Caco-2 (cell line): ENCODE data around the gene MAFF. TPM values are rescaled to one million over a fixed set of nuclear protein-coding genes. Genes with fewer than 3 reads are reported as not detected.
A peak's percentile ranks its signal among the peaks of the same experiment; 100 is the strongest.

ENCODE experiments used
- BruUV-seq: library from RNA; stranded (reverse); fragments of 400-500 nt; replicated peaks from 2 replicates; lab custom pipeline; 2021; lab: Mats Ljungman, UMichigan
- CTCF ChIA-PET: fragments of 300-600 bp; sonication (Branson Sonifier 250); formaldehyde crosslinking; loops from one replicate; lab custom pipeline; 2022; ENCODE audit warnings: antibody characterized with exemption; lab: Charles Lee
- POLR2A ChIA-PET: fragments of 300-600 bp; sonication (Branson Sonifier 250); formaldehyde crosslinking; loops from one replicate; lab custom pipeline; 2022; ENCODE audit warnings: antibody characterized with exemption; lab: Charles Lee
- DNase-seq, 2 experiments: peaks; one replicate each; pipeline versions ENCODE4 v3.0.0 to v3.0.0-alpha.2; 2020 to 2022
- H3K27me3 ChIP-seq: replicated peaks from 2 replicates; pipeline ENCODE4 v1.6.0; 2011; ENCODE audit warnings: low read length; ENCODE audit not compliant: control insufficient read depth, insufficient read depth
- H3K36me3 ChIP-seq: 2 replicates; pipeline ENCODE4 v1.5.1; 2011; ENCODE audit warnings: low read length; ENCODE audit not compliant: control insufficient read depth, insufficient read depth
- H3K4me1 ChIP-seq: fragments of 250-450 bp; sonication (Bioruptor Pico); 2 replicates; pipeline ENCODE4 v1.5.1; 2020; ENCODE audit warnings: mild to moderate bottlenecking
- H3K4me3 ChIP-seq: 2 replicates; pipeline ENCODE4 v1.5.1; 2011; ENCODE audit warnings: low read depth, mild to moderate bottlenecking, control low read depth, low read length
- H3K9me3 ChIP-seq: fragments of 250-450 bp; sonication (Bioruptor Pico); 2 replicates; pipeline ENCODE4 v1.5.1; 2020; ENCODE audit warnings: mild to moderate bottlenecking, moderate library complexity
- H3K27ac Mint-ChIP-seq: one replicate; pipeline ENCODE4 v1.8.0; 2022; ENCODE audit warnings: mixed read lengths; ENCODE audit not compliant: unreplicated experiment
- H3K27me3 Mint-ChIP-seq: one replicate; pipeline ENCODE4 v1.8.0; 2022; ENCODE audit warnings: mixed read lengths; ENCODE audit not compliant: insufficient read depth, unreplicated experiment
- H3K36me3 Mint-ChIP-seq: one replicate; pipeline ENCODE4 v1.8.0; 2022; ENCODE audit warnings: mild to moderate bottlenecking, mixed read lengths; ENCODE audit not compliant: insufficient read depth, unreplicated experiment
- H3K4me1 Mint-ChIP-seq: one replicate; pipeline ENCODE4 v1.8.0; 2022; ENCODE audit warnings: low read depth, mixed read lengths; ENCODE audit not compliant: unreplicated experiment
- H3K4me3 Mint-ChIP-seq: one replicate; pipeline ENCODE4 v1.8.0; 2022; ENCODE audit warnings: mild to moderate bottlenecking, moderate library complexity, mixed read lengths; ENCODE audit not compliant: unreplicated experiment
- H3K9me3 Mint-ChIP-seq: one replicate; pipeline ENCODE4 v1.8.0; 2022; ENCODE audit warnings: mixed read lengths; ENCODE audit not compliant: unreplicated experiment
- CTCF ChIP-seq, 2 experiments: fragments of 200-600 bp in 1 of 2; IDR thresholded peaks; 1 replicate in 1 of 2; 2 replicates in 1 of 2; pipeline versions ENCODE4 v1.5.1 to v1.8.0; 2011 to 2022; ENCODE audit warnings: antibody characterized with exemption in 1 of 2, control low read depth in 1 of 2, inconsistent platforms in 1 of 2, low read depth in 1 of 2, low read length in 1 of 2, mild to moderate bottlenecking in 1 of 2, moderate library complexity in 1 of 2; ENCODE audit not compliant: insufficient read depth in 1 of 2, severe bottlenecking in 1 of 2, unreplicated experiment in 1 of 2
- intact Hi-C: fragments of 100-400 bp; cut with micrococcal nuclease; formaldehyde crosslinking; loops from one replicate; pipeline ENCODE4 v1.10.0; 2022; ENCODE audit not compliant: unreplicated experiment
- total RNA-seq: library from RNA; stranded (reverse); gene quantifications from 2 replicates; pipeline ENCODE4 v1.2.3, GENCODE V29; 2022

MAFF gene
- total RNA-seq, 1 experiment from 2014 or later: 6.8 TPM

- H3K36me3 ChIP-seq: peaks cover 2% of the 10 kb centered on the region
- no peaks in the 10 kb centered on the region for H3K27me3 ChIP-seq
- POLR2A ChIA-PET: no interaction called here
- H3K4me3 Mint-ChIP-seq: no peak overlapping the region
- TF ChIP-seq CTCF (IDR thresholded peaks at IDR 0.05; ENCODE audit: insufficient read depth in 1 of 2, low read depth in 1 of 2, low read length in 1 of 2, severe bottlenecking in 1 of 2, unreplicated experiment in 1 of 2): no peak
- no peaks in the 10 kb centered on the region for H3K9me3 ChIP-seq
- no peaks in the 10 kb centered on the region for H3K9me3 Mint-ChIP-seq
- peaks cover 22% of the 10 kb centered on the region for H3K4me1 ChIP-seq
- H3K27ac Mint-ChIP-seq: peak overlapping the region; percentile 7
- H3K4me3 ChIP-seq: no peak overlapping the region
- H3K27me3 Mint-ChIP-seq: no peaks in the 10 kb centered on the region
- peaks cover 40% of the 10 kb centered on the region for H3K36me3 Mint-ChIP-seq
- BruUV-seq: no TSS peak
- CTCF ChIA-PET: no interaction called here
- no peak for DNase-seq
- intact Hi-C loops: no loop called here
- H3K4me1 Mint-ChIP-seq: peaks cover 11% of the 10 kb centered on the region
Observed at GRCh38 chr22:38222797-38223119, 21.0 kb downstream of the MAFF start.

GRCh38 chr22:38223289-38223960 lies 21.6 kb downstream of the MAFF start:
- Histone ChIP-seq H3K4me1 (peaks cover 16% of the 10 kb centered on the region), H3K9me3 (no peaks in the 10 kb centered on the region), H3K27me3 (no peaks in the 10 kb centered on the region), H3K4me3 (no peak overlapping the region), H3K36me3 (peaks cover 2% of the 10 kb centered on the region)
- H3K4me1 Mint-ChIP-seq: peaks cover 12% of the 10 kb centered on the region
- no peaks in the 10 kb centered on the region for H3K27me3 Mint-ChIP-seq
- no peak overlapping the region for H3K4me3 Mint-ChIP-seq
- no peak overlapping the region for H3K27ac Mint-ChIP-seq
- POLR2A ChIA-PET: no interaction called here
- H3K9me3 Mint-ChIP-seq: no peaks in the 10 kb centered on the region
- CTCF ChIA-PET: no interaction called here
- peaks cover 33% of the 10 kb centered on the region for H3K36me3 Mint-ChIP-seq
- DNase-seq: no peak
- no TSS peak for BruUV-seq
- intact Hi-C loops: no loop called here
- peak in 1 of 2 experiments; percentile 10 for TF ChIP-seq CTCF (IDR thresholded peaks at IDR 0.05; ENCODE audit: insufficient read depth in 1 of 2, low read depth in 1 of 2, low read length in 1 of 2, severe bottlenecking in 1 of 2, unreplicated experiment in 1 of 2)

- peaks cover 2% of the 10 kb centered on the region; the same call in 1 of the 2 replicates for H3K36me3 ChIP-seq
- 0 out of 2 replicates have a peak, but pooled peaks cover 8% of the 10 kb centered on the region for H3K4me1 ChIP-seq
- H3K27ac Mint-ChIP-seq: no peak overlapping the region
Observed at GRCh38 chr22:38226853-38227649, 25.3 kb downstream of the MAFF start.

More at GRCh38 chr22:38226853-38227649, 25.3 kb downstream of the MAFF start:
- Mint-ChIP-seq H3K36me3 (peaks cover 22% of the 10 kb centered on the region), H3K4me1 (peaks cover 6% of the 10 kb centered on the region), H3K4me3 (no peak overlapping the region), H3K27me3 (no peaks in the 10 kb centered on the region), H3K9me3 (no peaks in the 10 kb centered on the region)
- no peaks in the 10 kb centered on the region for H3K9me3 ChIP-seq
- BruUV-seq: no TSS peak
- ChIA-PET POLR2A (no interaction called here), CTCF (no interaction called here)
- no peak for DNase-seq
- H3K27me3 ChIP-seq: no peaks in the 10 kb centered on the region
- H3K4me3 ChIP-seq: no peak overlapping the region
- no peak for TF ChIP-seq CTCF (IDR thresholded peaks at IDR 0.05; ENCODE audit: insufficient read depth in 1 of 2, low read depth in 1 of 2, low read length in 1 of 2, severe bottlenecking in 1 of 2, unreplicated experiment in 1 of 2)
- intact Hi-C loops: no loop called here
